Ramos (cell line): Measurements from ENCODE around the gene TWF2.

Source experiments
- in situ Hi-C: fragments of 300-500 bp; cut with MboI; formaldehyde crosslinking; loops from one replicate; pipeline ENCODE4 v1.14.3; 2022; ENCODE audit warnings: low sequenced_read_pairs; ENCODE audit not compliant: unreplicated experiment

The TWF2 gene

GRCh38 chr3:52227766-52228165 lies 11.2 kb downstream of the TWF2 start:
- in situ Hi-C loops = loop anchor here (25.0 kb wide), 1 partner anchor 935 kb away; the partner anchor contains the start of gene PRKCD

GRCh38 chr3:52227117-52227516 lies 11.8 kb downstream of the TWF2 start:
- in situ Hi-C loops = loop anchor here (25.0 kb wide), 1 partner anchor 935 kb away; the partner anchor contains the start of gene PRKCD

- in situ Hi-C loops = loop anchor here (25.0 kb wide), 1 partner anchor 936 kb away; the partner anchor contains the start of gene PRKCD
These were observed 12.6 kb downstream of the TWF2 start for GRCh38 chr3:52226229-52226817.

GRCh38 chr3:52225452-52226228 lies 13.3 kb downstream of the TWF2 start, which contains the start of gene TLR9:
TLR9 (minus strand) TSS chr3:52225645; CDS start chr3:52225529, 116 bp downstream.
- in situ Hi-C loops = loop anchor here (25.0 kb wide), 1 partner anchor 937 kb away; the partner anchor contains the start of gene PRKCD

GRCh38 chr3:52223449-52224408 lies 15.2 kb downstream of the TWF2 start:
- in situ Hi-C loops = no loop called here

GRCh38 chr3:52222319-52223221 lies 16.4 kb downstream of the TWF2 start:
- in situ Hi-C loops = no loop called here

- in situ Hi-C loops = no loop called here
These were observed 17.2 kb downstream of the TWF2 start for GRCh38 chr3:52221563-52222318.

GRCh38 chr3:52221141-52221562 lies 17.8 kb downstream of the TWF2 start:
- in situ Hi-C loops = no loop called here

- in situ Hi-C loops = no loop called here
These were observed 18.5 kb downstream of the TWF2 start for GRCh38 chr3:52220380-52221026.

- in situ Hi-C loops = no loop called here
These were observed 19.9 kb downstream of the TWF2 start for GRCh38 chr3:52218937-52219650.

- in situ Hi-C loops = no loop called here
These were observed 20.5 kb downstream of the TWF2 start for GRCh38 chr3:52218454-52218853.

GRCh38 chr3:52218026-52218425 lies 20.9 kb downstream of the TWF2 start:
- in situ Hi-C loops = no loop called here

GRCh38 chr3:52217409-52217805 lies 21.6 kb downstream of the TWF2 start:
- in situ Hi-C loops = no loop called here

- in situ Hi-C loops = no loop called here
These were observed 22.2 kb downstream of the TWF2 start for GRCh38 chr3:52216585-52217408.

- in situ Hi-C loops = no loop called here
These were observed 23.6 kb downstream of the TWF2 start for GRCh38 chr3:52215351-52215750.

- in situ Hi-C loops = no loop called here
These were observed 25.1 kb downstream of the TWF2 start for GRCh38 chr3:52213901-52214300.

- in situ Hi-C loops = no loop called here
These were observed 26.0 kb downstream of the TWF2 start for GRCh38 chr3:52213005-52213404.
